CD4-positive, alpha-beta T cell treated with Interleukin-21 for 1 hour (primary cell): Measurements from ENCODE around the gene KIF18B.
A peak's percentile ranks its signal among the peaks of the same experiment; 100 is the strongest.
"Not testable (repeated sequence)": the region's sequence is repeated elsewhere in the genome, so short reads cannot be mapped to it uniquely, and the experiment has no call there.

Source experiments
- DNase-seq: peaks from one replicate; pipeline ENCODE4 v3.0.0-alpha.2; 2020

KIF18B gene

GRCh38 chr17:44968225-44969143 lies 20.9 kb upstream of the KIF18B start, which contains the start of gene C1QL1:
Gene C1QL1, minus strand, starts transcription at chr17:44968303. Its CDS starts 255 bp downstream, at chr17:44968048.
- DNase-seq = peak; percentile 88

- no peak for DNase-seq
These were observed 20.3 kb upstream of the KIF18B start for GRCh38 chr17:44967907-44968224.

GRCh38 chr17:44967026-44967906 lies 19.7 kb upstream of the KIF18B start:
- no peak for DNase-seq

- DNase-seq = no peak
These were observed 18.9 kb upstream of the KIF18B start for GRCh38 chr17:44966348-44967025.

- no peak for DNase-seq
These were observed 18.1 kb upstream of the KIF18B start for GRCh38 chr17:44965481-44966234.

GRCh38 chr17:44961921-44962350 lies 14.4 kb upstream of the KIF18B start:
- DNase-seq = no peak

GRCh38 chr17:44960691-44961090 lies 13.1 kb upstream of the KIF18B start:
- DNase-seq = no peak

GRCh38 chr17:44959821-44960531 lies 12.4 kb upstream of the KIF18B start:
- no peak for DNase-seq

GRCh38 chr17:44956998-44957981 lies 9.7 kb upstream of the KIF18B start:
- no peak for DNase-seq

GRCh38 chr17:44955674-44956425 lies 8.3 kb upstream of the KIF18B start:
- DNase-seq = no peak

GRCh38 chr17:44952946-44953475 lies 5.4 kb upstream of the KIF18B start:
- no peak for DNase-seq

GRCh38 chr17:44948315-44948795 lies 782 bp upstream of the KIF18B start:
- no peak for DNase-seq

GRCh38 chr17:44945652-44946051 lies 1.9 kb downstream of the KIF18B start:
- DNase-seq = not testable (repeated sequence)

- DNase-seq = no peak
These were observed 5.1 kb downstream of the KIF18B start for GRCh38 chr17:44942456-44942855.

GRCh38 chr17:44941712-44942331 lies 5.8 kb downstream of the KIF18B start:
- DNase-seq = peak; percentile 7

GRCh38 chr17:44940768-44941167 lies 6.8 kb downstream of the KIF18B start:
- no peak for DNase-seq

- no peak for DNase-seq
These were observed 7.3 kb downstream of the KIF18B start for GRCh38 chr17:44940317-44940716.

- DNase-seq = no peak
These were observed 12.5 kb downstream of the KIF18B start for GRCh38 chr17:44935116-44935515.

GRCh38 chr17:44934745-44935105 lies 12.8 kb downstream of the KIF18B start:
- no peak for DNase-seq
